Smooth muscle cell (in vitro differentiated cells): ENCODE measurements around the gene INO80D. TPM values are rescaled to one million over a fixed set of nuclear protein-coding genes. Genes with fewer than 3 reads are reported as not detected.

Experiments
- DNase-seq: peaks from one replicate; lab custom pipeline; 2025; ENCODE audit not compliant: unreplicated experiment; lab: John Stamatoyannopoulos, UW
- H2AFZ ChIP-seq: fragments of 200-600 bp; sonication (generic); 2 replicates; pipeline ENCODE4 v1.6.0; 2016; ENCODE audit warnings: antibody characterized with exemption, low read depth, mild to moderate bottlenecking
- H3F3A ChIP-seq: fragments of 200-600 bp; sonication (generic); 2 replicates; pipeline ENCODE4 v1.6.0; 2017; ENCODE audit warnings: antibody characterized with exemption, low read depth
- H3K27ac ChIP-seq: fragments of 200-600 bp; sonication (generic); 2 replicates; pipeline ENCODE4 v1.5.1; 2016; ENCODE audit warnings: low read depth, mild to moderate bottlenecking
- H3K27me3 ChIP-seq: fragments of 200-600 bp; sonication (generic); 2 replicates; pipeline ENCODE4 v1.6.1; 2016; ENCODE audit warnings: low read depth, mild to moderate bottlenecking
- H3K36me3 ChIP-seq: fragments of 200-600 bp; sonication (generic); 2 replicates; pipeline ENCODE4 v1.5.1; 2016; ENCODE audit warnings: low read depth
- H3K4me1 ChIP-seq: fragments of 200-600 bp; sonication (generic); 2 replicates; pipeline ENCODE4 v1.5.1; 2016; ENCODE audit warnings: low read depth
- H3K4me2 ChIP-seq: fragments of 200-600 bp; sonication (generic); 2 replicates; pipeline ENCODE4 v1.6.0; 2016; ENCODE audit warnings: mild to moderate bottlenecking
- H3K4me3 ChIP-seq: fragments of 200-600 bp; sonication (generic); 2 replicates; pipeline ENCODE4 v1.5.1; 2016; ENCODE audit warnings: mild to moderate bottlenecking
- H3K79me2 ChIP-seq: fragments of 200-600 bp; sonication (generic); 2 replicates; pipeline ENCODE4 v1.6.0; 2016; ENCODE audit warnings: low read depth, mild to moderate bottlenecking
- H3K9ac ChIP-seq: fragments of 200-600 bp; sonication (generic); 2 replicates; pipeline ENCODE4 v1.6.0; 2016; ENCODE audit warnings: low read depth
- H3K9me3 ChIP-seq: fragments of 200-600 bp; sonication (generic); replicated peaks from 2 replicates; pipeline ENCODE4 v1.5.1; 2016; ENCODE audit warnings: low read depth
- H4K20me1 ChIP-seq: fragments of 200-600 bp; sonication (generic); 2 replicates; pipeline ENCODE4 v1.6.0; 2016; ENCODE audit warnings: low read depth
- WGBS: methylation state at CpG from one replicate; pipeline ENCODE4 v1.1.7; 2016; ENCODE audit warnings: low lambda C conversion rate; 5-methylcytosine and 5-hydroxymethylcytosine counted together
- polyA plus RNA-seq: library from polyadenylated mRNA; unstranded; fragments of >200 nt; fragmentation: Nextera tagmentation; extraction: Ambion mirVana; gene quantifications from 2 replicates; pipeline ENCODE4 v1.2.1, GENCODE V29; 2016
- total RNA-seq: library from RNA; depleted of rRNA; stranded (reverse); fragments of >200 nt; gene quantifications from 2 replicates; pipeline ENCODE4 v1.2.3, GENCODE V29; 2014
- TF ChIP-seq, protein P1 (sequence below): fragments of 200-600 bp; sonication (generic); IDR thresholded peaks from 2 replicates; pipeline ENCODE4 v1.5.1; 2017; ENCODE audit warnings: borderline replicate concordance, mild to moderate bottlenecking, antibody characterized with exemption; ENCODE audit not compliant: insufficient read depth, poor library complexity, severe bottlenecking

The INO80D gene
- total and polyA plus RNA-seq, 2 experiments from 2014 or later: 1.4 to 9.1 TPM

DNA sequence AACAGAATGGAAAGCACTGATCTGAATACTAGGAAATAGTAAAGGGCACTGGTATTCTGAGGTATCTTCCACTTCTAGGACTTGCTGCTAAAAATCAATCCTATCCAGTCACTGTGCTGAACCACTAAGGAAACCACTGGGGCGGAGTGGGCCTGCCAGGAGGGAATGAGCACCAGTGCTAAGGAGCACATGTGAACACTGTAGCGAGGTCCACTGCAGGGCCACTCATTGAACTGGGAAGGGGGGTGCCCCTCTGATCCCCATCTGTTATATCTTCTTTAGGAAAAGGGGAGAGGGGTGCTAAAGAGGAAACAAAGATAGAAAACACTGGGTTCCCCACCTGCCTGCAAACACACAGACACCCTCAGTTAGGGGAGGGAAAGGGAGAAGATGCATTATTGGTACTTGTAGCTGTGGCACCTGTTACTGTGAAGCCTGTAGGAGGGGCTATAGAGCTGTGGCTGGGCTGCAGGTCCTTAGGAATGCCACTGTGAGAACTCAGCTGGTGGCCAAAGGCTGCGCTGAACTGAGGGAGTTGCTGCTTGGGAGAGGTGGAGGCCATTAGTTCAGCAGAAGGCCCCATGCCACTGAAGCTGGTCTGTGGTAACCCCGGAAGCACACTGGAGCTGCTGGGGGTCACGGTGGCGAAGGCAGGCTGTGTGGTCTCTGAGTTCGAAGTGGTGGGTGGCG is 81.8 kb downstream of the INO80D start:
- Histone ChIP-seq H3K4me2 (no peak overlapping the region), H3K36me3 (peaks cover 13% of the 10 kb centered on the region), H3K9me3 (no peaks in the 10 kb centered on the region), H3K27ac (no peak overlapping the region), H3K9ac (no peak overlapping the region), H3F3A (no peaks in the 10 kb centered on the region), H2AFZ (no peak overlapping the region), H3K27me3 (no peaks in the 10 kb centered on the region), H4K20me1 (peaks cover 4% of the 10 kb centered on the region), H3K4me1 (no peaks in the 10 kb centered on the region), H3K4me3 (no peak overlapping the region), H3K79me2 (no peaks in the 10 kb centered on the region)
- DNase-seq: no peak
- TF ChIP-seq, protein P1, sequence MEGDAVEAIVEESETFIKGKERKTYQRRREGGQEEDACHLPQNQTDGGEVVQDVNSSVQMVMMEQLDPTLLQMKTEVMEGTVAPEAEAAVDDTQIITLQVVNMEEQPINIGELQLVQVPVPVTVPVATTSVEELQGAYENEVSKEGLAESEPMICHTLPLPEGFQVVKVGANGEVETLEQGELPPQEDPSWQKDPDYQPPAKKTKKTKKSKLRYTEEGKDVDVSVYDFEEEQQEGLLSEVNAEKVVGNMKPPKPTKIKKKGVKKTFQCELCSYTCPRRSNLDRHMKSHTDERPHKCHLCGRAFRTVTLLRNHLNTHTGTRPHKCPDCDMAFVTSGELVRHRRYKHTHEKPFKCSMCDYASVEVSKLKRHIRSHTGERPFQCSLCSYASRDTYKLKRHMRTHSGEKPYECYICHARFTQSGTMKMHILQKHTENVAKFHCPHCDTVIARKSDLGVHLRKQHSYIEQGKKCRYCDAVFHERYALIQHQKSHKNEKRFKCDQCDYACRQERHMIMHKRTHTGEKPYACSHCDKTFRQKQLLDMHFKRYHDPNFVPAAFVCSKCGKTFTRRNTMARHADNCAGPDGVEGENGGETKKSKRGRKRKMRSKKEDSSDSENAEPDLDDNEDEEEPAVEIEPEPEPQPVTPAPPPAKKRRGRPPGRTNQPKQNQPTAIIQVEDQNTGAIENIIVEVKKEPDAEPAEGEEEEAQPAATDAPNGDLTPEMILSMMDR: no peak
- 98% methylated on average over 8 of the region's 8 CpGs for WGBS

DNA sequence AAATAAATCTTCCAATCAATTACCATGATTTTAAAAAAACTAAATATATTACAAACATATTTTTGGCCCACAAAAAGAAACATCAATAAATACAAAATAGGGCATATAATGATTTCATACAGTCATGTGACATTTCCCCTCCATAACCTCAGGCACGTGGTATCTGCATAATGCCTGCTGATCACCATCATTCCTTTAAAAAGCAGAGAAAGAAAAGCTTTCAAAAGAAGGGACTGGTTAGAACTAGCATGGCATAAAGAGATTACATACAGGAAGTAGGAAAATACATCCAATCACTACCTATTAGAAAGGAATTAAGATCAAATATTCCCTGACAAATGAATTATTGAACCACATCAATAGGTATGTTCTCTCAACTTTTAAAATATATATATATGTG is 83.5 kb downstream of the INO80D start:
- H4K20me1 ChIP-seq: peaks cover 4% of the 10 kb centered on the region
- TF ChIP-seq, protein P1: no peak
- H3K27ac ChIP-seq: no peak overlapping the region
- H3K36me3 ChIP-seq: peaks cover 13% of the 10 kb centered on the region
- H3K9ac ChIP-seq: no peak overlapping the region
- H3K9me3 ChIP-seq: no peaks in the 10 kb centered on the region
- H2AFZ ChIP-seq: no peak overlapping the region
- H3F3A ChIP-seq: no peaks in the 10 kb centered on the region
- H3K27me3 ChIP-seq: no peaks in the 10 kb centered on the region
- DNase-seq: no peak
- no peaks in the 10 kb centered on the region for H3K79me2 ChIP-seq
- no peak overlapping the region for H3K4me2 ChIP-seq
- no peak overlapping the region for H3K4me3 ChIP-seq
- 65% methylated on average over 1 of the region's 1 CpG for WGBS
- H3K4me1 ChIP-seq: no peaks in the 10 kb centered on the region

DNA sequence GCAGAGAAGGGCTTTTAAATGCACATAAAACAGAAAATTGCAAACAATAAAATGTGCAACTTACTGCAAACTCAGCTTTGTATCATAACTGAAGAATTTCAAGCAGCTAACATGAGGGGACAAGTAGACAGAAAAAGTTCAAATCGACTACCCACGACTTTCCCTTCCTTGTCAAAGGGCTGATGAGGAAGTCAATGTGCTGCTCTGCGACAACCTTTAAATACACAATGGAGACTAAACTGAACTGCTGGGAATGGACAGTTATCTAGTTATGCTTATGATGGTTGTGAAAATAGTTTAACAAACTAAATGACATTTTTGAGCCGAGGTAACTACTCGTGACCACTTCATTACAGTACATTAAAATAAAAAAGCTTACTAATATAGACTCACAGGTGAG is 84.1 kb downstream of the INO80D start:
- H3K4me3 ChIP-seq: no peak overlapping the region
- H4K20me1 ChIP-seq: peaks cover 4% of the 10 kb centered on the region
- H3K9ac ChIP-seq: no peak overlapping the region
- WGBS: 89% methylated on average over 5 of the region's 5 CpGs
- no peaks in the 10 kb centered on the region for H3K27me3 ChIP-seq
- no peaks in the 10 kb centered on the region for H3K79me2 ChIP-seq
- H3K4me1 ChIP-seq: no peaks in the 10 kb centered on the region
- H3F3A ChIP-seq: no peaks in the 10 kb centered on the region
- no peaks in the 10 kb centered on the region for H3K9me3 ChIP-seq
- TF ChIP-seq, protein P1: no peak
- H3K36me3 ChIP-seq: peaks cover 9% of the 10 kb centered on the region
- H2AFZ ChIP-seq: no peak overlapping the region
- H3K4me2 ChIP-seq: no peak overlapping the region
- no peak for DNase-seq
- H3K27ac ChIP-seq: no peak overlapping the region

DNA sequence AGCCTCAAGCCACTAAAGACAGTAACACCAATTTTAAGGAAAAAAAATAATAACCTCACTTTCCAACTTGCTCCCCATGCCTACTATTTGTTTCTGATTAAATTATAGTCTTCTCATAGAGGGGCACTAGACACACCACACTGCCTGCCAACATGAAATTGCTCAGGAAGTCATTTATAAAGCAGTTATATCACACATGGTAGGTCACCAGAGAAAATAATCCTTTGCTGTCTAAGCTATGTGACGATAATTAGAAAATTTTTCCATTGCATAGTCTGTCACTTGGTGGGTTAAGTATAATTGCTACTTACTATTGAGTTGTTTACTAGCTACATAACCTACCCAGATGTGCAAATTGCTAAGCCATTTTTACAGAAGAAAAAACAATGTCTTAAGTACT is 85.2 kb downstream of the INO80D start:
- TF ChIP-seq, protein P1: no peak
- Histone ChIP-seq H3F3A (no peaks in the 10 kb centered on the region), H3K27me3 (no peaks in the 10 kb centered on the region), H3K79me2 (no peaks in the 10 kb centered on the region), H3K9ac (no peak overlapping the region), H3K9me3 (no peaks in the 10 kb centered on the region), H2AFZ (no peak overlapping the region), H3K4me3 (no peak overlapping the region), H3K36me3 (peaks cover 4% of the 10 kb centered on the region), H3K27ac (no peak overlapping the region), H3K4me1 (no peaks in the 10 kb centered on the region), H3K4me2 (no peak overlapping the region), H4K20me1 (peaks cover 3% of the 10 kb centered on the region)
- no peak for DNase-seq
- WGBS: 100% methylated on average over 1 of the region's 1 CpG
